Stimulated activated CD8-positive, alpha-beta memory T cell treated with anti-CD3 and anti-CD28 coated beads, Interleukin-7, amount 100 ng/mL, for 4 hours (primary cell): ENCODE measurements around the gene THBS2.
"Not testable (repeated sequence)": the region's sequence is repeated elsewhere in the genome, so short reads cannot be mapped to it uniquely, and the experiment has no call there.

ENCODE experiments used
- DNase-seq, 2 donors: peaks; one replicate each; pipeline ENCODE4 v3.0.0-alpha.2; 2020; ENCODE audit warnings: low read depth in 2 of 2

Gene THBS2

DNA sequence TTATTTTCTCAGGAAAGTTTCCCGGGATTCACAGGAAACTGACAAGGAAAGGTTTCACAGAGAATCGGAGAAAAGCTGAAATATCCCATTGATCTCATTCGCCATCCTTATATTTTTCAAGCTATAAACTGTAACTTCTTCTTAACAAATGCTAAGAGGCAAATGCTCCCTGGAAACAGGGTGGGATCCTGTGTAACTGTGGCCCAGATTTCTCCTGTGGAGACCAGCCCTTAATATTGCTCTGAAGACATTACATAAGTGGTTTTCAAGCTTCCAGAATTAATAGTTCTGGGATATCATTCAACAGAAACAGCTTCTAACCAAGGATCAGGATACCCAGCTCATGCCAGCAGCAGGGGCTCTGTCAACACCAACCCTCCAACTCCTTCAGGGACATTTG is 69.2 kb downstream of the THBS2 start:
- no peak for DNase-seq

DNA sequence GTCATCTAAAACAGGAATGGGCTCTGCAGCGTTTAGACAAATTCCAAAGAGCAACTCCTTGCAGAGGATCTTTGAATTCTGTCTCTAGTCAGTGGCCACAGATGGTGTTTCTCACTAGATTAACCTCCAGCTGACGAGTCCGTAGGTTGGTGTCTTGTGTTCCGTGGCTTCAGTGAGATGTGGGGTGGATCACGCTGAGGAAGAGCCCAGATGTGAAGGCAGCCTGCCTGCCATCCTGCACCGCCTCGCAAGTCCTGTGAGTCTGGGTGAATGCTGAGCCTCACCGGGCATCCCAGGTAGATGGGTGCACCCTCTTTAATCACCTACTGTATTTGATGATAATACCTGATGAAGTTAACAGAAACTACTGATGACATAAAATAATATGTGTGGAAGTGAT is 70.4 kb downstream of the THBS2 start:
- no peak for DNase-seq

DNA sequence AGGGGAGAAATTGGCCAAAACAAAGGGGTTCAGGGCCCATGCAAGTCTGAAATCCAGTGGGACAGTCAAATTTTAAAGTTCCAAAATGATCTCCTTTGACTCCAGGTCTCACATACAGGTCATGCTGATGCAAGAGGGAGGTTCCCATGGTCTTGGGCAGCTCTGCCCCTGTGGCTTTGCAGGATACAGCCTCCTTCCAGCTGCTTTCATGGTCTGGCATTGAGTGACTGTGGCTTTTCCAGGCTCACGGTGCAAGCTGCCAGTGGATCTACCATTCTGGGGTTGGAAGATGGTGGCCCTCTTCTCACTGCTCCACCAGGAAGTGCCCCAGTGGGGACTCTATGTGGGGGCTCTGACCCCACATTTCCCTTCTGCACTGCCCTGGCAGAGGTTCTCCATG is 73.8 kb downstream of the THBS2 start:
- not testable (repeated sequence) for DNase-seq

DNA sequence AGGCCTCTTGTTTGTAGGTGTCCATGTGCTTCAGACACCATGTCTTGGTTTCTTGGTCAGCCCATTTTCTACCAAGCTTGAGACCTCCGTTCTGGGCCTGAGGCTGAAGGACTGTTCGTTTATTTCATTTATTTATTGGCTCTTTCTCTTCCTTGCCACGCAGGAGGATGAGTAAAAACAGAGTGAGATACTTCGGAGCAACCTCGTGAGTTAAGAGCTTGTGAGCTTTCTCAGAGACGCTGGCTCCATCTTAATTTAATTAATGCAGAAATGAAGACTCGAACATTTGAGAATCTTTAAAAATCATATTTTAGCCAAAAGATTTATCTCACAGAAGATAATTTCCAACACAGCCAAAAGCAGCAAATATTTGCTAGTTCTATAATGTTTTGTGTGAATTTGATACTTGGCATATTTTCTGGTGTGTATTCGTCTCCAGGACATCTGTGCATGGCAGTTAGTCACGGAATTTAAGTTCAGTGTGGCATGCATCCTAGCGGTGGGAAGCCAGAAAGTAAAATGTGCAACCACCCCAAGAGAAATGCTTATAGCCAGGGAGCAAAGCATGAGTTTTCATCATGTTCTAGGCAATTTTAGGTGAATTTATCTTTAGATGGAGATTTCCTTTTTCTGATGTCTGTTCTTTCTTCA is 76.0 kb downstream of the THBS2 start:
- no peak for DNase-seq

- no peak for DNase-seq
Measured at GRCh38 chr6:169176361-169176991, 77.2 kb downstream of the THBS2 start.

DNA sequence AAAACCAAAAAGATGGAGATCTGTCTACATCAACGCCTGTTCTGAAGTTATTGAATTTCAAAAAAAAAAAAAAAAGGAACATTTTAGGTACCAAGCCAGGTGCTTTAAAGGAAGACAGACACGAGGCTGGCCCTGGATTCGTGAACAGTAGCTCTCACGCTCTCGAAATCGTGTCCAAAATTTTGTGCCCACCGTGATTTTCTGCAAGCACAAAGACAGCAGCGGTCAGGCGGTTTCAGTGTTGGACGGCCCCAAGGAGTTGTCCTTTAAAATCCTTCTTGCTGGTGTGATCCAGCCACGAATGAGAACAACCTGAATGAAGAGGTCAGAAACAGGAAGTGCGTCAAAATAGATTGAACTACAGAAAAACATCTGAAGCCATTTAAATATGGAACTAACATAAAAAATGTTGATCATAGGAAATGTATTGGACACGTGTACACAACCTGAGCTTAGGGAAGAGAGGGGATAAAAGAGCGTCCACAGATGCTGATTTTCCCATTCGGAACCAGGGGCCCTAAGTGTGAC is 78.2 kb downstream of the THBS2 start:
- DNase-seq, result no peak

GRCh38 chr6:169174516-169175359 is 78.9 kb downstream of the THBS2 start:
- DNase-seq, result no peak

DNA sequence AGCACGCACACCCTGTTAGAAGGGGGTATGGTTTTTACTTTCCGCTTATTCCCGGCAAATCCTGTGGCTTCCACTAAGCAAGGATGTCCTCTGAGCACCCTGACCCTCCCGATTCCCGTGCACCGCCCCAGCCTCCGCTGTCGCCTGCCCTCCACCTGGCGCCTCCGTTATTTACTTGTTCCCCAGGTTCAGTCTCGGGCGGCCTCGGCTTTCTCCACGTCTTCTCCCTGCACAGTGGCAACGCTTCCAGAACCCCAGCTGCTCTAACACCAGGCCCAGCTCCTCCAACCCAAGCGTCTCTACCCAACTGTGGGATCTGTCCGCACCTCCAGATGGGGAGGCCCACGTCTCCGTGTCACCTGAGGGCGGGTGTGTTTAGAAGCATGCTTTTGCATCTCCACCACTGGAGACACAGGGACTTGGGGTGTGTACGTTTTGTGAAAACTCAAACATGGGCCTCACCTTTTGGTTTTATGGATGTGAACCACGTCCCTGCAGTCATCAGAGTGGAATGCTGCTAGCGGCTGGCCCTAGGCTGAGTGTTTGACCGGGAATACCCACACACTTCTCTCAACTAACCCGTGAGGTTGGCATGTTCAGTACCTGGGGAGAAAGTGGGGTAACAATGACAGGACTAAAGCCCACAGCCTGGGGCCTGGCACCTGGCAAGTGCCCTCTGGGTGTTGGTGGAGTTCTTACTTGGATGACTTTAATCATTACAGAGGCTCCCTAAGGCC is 79.9 kb downstream of the THBS2 start:
- no peak for DNase-seq

- DNase-seq, result no peak
Measured at GRCh38 chr6:169172946-169173345, 80.7 kb downstream of the THBS2 start.

GRCh38 chr6:169172456-169172855 is 81.2 kb downstream of the THBS2 start:
- DNase-seq, result no peak

DNA sequence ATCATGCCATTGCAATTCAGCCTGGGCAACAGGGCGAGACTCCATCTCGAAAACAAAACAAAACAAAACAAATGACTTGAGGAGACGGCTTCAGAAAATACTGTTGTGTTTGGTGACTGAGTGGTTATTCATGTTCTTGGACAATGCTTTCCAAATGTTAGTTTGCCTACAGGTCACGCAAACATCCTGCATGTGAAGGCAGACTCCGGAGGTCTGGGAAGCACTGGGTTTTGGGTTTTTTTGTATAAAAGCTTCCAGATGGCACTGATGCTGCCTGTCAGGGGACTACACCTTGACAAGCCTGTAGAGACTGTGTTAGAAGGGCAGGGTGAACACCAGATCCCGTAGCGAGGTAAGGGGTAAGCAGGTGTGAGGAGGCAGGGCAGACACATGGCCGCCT is 81.7 kb downstream of the THBS2 start:
- no peak for DNase-seq

GRCh38 chr6:169171016-169171415 is 82.6 kb downstream of the THBS2 start:
- DNase-seq, result no peak

DNA sequence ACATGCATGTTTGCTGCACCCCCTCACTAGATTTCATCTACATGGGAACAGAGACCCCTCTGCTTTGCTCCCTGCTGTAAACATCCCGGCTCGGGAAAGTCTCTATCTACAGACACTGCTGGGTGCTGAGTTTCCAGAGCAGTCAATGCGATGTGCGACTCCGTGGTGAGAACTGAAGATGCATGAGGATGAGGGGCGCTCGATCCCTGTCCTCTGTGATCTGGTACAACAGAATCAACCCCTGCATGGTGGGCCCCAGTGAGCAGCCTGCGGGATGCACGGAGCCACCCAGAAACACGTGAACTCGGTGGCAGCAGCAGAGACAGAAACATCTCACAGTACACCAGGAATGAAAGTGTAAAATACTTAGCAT is 83.1 kb downstream of the THBS2 start:
- no peak for DNase-seq

DNA sequence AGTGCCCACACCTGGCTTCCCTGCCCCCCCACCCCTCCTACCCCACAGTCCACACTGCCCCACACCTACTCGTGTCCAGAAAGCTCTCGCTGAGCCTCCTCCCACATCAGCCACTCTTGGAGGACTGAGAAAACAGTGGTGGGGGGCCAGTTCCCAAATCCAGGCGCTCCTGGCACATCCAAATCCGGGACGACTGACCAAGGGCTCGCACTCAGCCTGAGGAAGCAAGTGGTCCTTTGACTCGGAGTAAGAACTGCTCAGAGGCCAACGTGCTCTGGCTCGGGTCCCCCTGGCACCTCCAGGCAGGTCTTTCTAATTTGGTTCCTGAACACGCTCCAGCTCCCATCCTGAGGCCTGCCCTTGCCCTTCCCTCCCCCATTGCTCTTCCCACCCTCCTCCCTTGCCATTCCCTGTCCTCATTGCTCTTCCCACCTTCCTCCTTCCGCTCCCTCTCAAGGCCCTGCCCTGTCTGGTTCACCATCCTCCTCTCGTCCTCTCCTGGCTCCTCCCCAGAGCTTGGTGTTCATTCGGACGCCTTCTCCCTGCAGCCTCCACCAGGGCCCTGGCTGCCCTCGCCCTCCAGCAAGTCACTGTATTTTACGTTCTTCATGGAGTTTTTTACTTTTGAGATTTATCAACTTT is 83.6 kb downstream of the THBS2 start:
- DNase-seq, result no peak

- no peak for DNase-seq
Measured at GRCh38 chr6:169169375-169169774, 84.3 kb downstream of the THBS2 start.

DNA sequence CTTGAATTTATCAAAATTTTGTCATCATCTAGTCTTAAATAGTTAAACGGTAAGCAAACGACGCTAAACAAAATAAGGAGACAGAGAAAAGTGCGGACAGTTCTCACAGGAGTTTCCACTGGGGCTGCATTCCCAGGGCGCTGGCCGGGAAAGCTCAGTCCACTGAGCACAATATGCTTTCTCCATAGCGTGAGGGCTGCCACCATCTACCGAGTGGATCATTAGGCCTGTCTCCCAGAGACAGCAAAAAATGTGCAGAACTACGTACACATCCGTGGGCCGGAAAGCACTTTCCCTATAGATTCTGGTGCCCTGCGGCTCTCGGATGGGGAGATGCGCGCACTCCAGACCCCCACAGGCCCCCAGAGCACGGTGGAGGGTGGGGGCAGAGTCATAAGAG is 84.9 kb downstream of the THBS2 start:
- DNase-seq, result no peak

DNA sequence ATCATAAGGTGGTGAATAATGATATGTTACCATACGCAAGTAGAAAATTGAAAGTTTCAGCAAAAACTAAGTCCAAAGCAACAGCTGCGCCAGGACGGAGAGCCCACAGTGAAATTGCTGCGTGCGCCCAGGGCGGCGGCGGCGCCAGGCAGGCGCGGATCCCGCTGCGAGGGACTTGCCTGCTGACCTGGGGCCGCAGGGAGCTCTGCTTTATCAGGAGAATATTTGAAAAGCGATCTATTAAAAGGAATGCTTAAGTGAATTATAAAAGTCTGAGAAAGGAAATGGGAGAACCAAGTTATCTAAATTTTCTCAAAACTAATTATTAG is 85.4 kb downstream of the THBS2 start:
- no peak for DNase-seq

GRCh38 chr6:169167581-169168301 is 85.9 kb downstream of the THBS2 start:
- DNase-seq, result no peak

DNA sequence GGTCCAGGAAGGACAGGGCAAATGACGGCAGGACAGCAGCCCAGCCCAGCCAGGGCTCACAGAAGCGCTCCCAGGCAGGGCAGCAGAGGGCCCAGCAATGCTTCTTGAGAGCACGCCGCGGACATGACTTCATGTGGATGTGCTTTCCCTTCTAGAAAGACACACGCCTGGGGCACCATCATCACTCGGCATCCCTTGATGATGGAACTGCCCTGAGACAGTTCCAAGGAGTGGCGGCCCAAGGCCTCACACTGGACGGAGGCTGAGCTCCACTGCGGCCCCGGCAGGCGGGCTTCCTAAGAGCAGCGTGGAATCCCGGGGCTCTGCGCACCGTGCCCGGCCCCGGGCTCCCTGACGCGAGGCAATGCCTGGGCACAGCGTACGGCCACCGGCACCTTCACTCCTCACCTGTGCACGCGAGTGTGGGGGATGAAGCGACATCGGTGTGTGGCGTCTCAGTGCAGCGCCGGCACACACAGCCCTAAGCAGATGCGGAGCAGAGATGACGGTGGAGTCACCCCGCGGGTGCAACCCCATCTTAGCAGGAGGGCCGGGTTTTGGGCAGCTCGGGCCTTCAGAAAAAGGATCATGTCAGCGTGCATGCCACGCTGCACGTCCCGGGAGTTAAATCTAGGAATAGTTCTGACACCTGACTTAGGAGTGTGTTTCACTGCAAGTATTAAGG is 86.6 kb downstream of the THBS2 start:
- DNase-seq, result no peak
